ENCODE measurements around the gene FAM20C.

The FAM20C gene

GRCh38 chr7:222716-223041, 30.3 kb downstream of the FAM20C start:
- TF ChIP-seq GATA2 (IDR thresholded peaks at IDR 0.05; ENCODE audit: low read depth, low read length) (no peak), GATA3 (IDR thresholded peaks at IDR 0.05; ENCODE audit: low read depth, low read length) (no peak)

DNA sequence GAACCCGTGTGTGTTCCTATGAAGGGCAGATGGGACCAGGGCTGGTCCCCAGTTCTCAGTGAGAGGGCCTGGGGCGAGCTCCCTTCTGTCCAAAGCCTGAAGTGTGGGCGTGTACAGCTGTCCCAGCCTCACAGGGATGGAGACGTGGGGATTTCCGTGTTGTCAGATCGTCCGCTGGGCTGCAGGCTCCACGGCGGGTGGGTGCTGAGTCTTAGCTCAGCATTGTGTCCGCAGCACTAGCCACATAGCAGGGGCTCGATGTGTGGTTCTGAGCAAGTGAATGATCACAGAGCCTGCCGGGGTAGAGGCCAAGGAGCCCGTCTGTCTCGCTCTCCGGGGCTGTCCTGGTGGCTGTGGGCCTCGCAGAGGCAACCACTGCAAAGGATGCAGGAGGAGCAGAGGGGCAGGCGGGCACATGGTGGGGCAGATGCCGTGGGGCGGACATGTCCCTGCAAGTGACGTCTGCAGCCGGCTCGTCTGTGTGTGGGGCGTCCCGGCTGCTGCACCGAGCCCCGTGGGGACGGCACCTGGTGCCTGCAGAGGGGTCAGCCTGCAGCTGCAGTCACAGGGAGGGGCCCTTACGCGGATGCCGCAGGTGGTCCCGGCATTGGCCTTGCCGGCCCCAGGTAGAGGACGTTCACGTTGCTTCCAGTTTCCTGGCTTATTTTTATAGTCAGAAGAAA, 30.9 kb downstream of the FAM20C start:
- no peak for TF ChIP-seq GATA2 (IDR thresholded peaks at IDR 0.05; ENCODE audit: low read depth, low read length)
- no peak for TF ChIP-seq GATA3 (IDR thresholded peaks at IDR 0.05; ENCODE audit: low read depth, low read length)

- TF ChIP-seq GATA2 (IDR thresholded peaks at IDR 0.05; ENCODE audit: low read depth, low read length) (no peak), GATA3 (IDR thresholded peaks at IDR 0.05; ENCODE audit: low read depth, low read length) (no peak)
Measured at GRCh38 chr7:223861-224260, 31.5 kb downstream of the FAM20C start.

DNA sequence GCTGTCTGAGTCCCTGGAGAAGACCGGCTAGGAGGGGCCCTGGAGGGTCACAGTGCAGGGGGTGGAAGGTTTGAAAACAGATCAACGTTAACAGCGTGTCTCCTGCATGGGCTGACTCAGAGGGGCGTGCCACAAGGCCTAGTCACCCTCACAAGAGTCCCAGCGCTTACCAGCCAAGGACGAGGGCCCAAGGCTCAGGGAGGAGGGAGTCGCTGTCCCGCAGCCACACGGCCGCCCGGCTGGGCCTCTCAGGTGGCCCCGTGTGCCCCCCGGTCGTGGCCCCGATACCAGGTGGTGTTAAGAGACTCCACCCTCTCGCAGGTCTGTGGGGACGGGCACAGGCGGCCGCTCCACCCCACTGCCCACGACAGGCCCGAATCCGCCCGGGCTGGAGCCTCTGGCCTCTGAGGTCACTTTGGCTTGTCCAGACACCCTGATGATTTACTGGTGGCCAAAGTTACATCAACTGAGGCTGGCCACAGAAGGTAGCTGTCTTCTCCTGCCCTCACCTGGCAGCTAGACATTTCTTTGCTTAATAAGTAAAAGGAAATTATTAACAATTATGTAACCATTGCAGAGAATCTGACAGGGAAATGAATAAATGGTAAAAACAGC, 34.0 kb downstream of the FAM20C start:
- TF ChIP-seq GATA2 (IDR thresholded peaks at IDR 0.05; ENCODE audit: low read depth, low read length) (no peak), GATA3 (IDR thresholded peaks at IDR 0.05; ENCODE audit: low read depth, low read length) (no peak)

DNA sequence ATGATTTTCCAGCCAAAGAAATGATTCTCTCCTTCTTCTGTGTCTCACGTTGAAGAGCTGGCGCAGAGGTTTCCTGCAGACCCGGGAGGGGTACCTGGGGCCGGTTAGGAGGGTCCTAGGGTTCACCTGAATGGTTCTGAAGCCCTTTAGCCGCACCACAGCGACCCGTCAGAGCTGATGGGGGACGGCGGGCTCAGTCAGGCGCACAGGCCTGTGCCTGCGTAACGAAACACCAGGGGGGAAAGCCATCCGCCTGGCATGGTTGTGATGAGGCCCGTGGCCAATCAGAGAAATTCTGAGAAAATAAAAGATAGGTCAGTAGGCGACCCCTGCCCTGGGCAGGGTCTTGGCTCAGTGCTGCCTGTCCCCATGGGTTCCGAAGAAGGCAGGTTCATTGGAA, 35.6 kb downstream of the FAM20C start:
- TF ChIP-seq GATA2 (IDR thresholded peaks at IDR 0.05; ENCODE audit: low read depth, low read length) = no peak
- TF ChIP-seq GATA3 (IDR thresholded peaks at IDR 0.05; ENCODE audit: low read depth, low read length) = no peak

- no peak for TF ChIP-seq GATA2 (IDR thresholded peaks at IDR 0.05; ENCODE audit: low read depth, low read length)
- TF ChIP-seq GATA3 (IDR thresholded peaks at IDR 0.05; ENCODE audit: low read depth, low read length) = no peak
Measured at GRCh38 chr7:228610-229009, 36.2 kb downstream of the FAM20C start.

DNA sequence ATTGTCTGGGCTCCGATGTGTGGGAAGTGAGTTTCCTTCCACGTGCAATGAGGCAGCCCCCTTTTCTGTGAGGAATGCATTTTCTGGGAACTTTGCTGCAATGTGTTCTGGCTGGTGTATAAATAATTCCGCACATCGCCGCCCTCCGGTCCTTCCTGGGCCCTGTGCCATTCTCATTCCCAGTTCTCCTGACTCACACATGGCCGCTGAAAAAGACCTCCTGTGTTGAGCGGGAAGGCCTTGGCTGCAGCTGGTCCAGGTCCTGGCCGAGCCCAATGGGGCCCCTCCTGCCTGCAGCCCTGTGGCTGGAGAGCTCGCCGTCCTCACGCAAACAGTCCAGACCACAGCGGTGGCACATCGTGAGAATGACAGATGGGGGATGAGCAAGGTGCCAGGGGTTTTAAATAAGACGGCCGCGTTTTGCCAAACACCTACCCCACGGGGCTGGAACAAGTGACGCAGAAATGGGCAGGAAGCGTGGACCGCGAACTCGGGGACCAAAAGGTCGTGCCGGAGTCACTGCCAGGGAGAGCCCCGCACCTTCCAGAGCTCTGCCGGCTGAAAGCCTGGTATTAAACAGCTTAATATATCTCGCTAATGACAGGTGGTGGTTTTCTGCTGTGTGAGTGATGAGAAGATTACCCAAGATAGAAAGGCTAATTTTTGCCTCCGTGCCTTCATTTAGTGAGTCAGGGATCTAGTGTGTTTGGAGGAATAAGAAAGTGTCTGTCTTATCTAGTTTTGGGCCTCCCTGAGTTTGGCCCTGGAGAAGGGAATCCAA, 37.0 kb downstream of the FAM20C start:
- TF ChIP-seq GATA2 (IDR thresholded peaks at IDR 0.05; ENCODE audit: low read depth, low read length) (no peak), GATA3 (IDR thresholded peaks at IDR 0.05; ENCODE audit: low read depth, low read length) (no peak)

GRCh38 chr7:230274-230673, 37.9 kb downstream of the FAM20C start:
- TF ChIP-seq GATA3 (IDR thresholded peaks at IDR 0.05; ENCODE audit: low read depth, low read length) = no peak
- TF ChIP-seq GATA2 (IDR thresholded peaks at IDR 0.05; ENCODE audit: low read depth, low read length) = no peak

- TF ChIP-seq GATA3 (IDR thresholded peaks at IDR 0.05; ENCODE audit: low read depth, low read length) = no peak
- no peak for TF ChIP-seq GATA2 (IDR thresholded peaks at IDR 0.05; ENCODE audit: low read depth, low read length)
Measured at GRCh38 chr7:231030-231857, 38.9 kb downstream of the FAM20C start.

- TF ChIP-seq GATA3 (IDR thresholded peaks at IDR 0.05; ENCODE audit: low read depth, low read length) (no peak), GATA2 (IDR thresholded peaks at IDR 0.05; ENCODE audit: low read depth, low read length) (no peak)
Measured at GRCh38 chr7:231858-232246, 39.5 kb downstream of the FAM20C start.

DNA sequence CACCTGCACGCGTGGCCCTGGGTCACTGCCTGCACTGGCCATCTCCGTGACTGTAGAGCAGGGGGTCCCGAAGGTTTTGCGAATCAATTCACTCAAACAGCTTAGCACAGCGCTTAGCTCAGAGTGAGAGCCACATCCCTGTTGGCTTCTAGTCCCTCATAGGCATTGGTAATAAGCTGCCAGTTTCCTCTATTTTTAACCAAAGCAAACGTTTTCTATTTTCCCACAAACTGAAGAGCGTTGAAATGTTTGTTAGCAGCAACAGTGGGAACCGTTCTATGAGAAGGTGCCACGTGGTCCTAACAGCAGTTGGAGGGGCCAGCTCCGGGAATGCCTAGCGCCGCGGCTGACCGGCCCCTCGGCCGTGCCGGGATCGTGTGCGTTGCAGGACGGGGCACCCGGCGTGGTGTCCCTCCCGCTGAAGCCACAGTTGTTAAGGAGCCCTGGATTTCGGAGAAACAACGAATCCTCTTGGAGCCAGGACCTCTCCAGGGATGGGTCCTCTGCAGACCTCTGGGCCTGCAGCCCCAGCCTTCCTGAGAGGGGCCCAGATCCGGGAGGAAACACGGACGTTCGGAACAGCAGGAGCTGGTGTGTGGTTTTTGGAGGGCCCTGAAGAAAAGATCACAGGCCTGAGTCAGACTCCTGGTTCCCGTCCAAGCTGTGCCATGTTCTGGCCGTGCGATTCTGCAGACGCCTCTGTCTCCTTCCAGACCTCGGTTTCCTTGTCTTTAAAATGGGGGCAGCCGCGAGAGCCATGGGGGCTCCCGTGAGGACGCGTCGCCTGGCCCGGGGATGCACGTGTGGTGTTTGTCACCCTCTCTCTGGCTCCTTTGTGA, 40.3 kb downstream of the FAM20C start:
- TF ChIP-seq GATA3 (IDR thresholded peaks at IDR 0.05; ENCODE audit: low read depth, low read length) (no peak), GATA2 (IDR thresholded peaks at IDR 0.05; ENCODE audit: low read depth, low read length) (no peak)

GRCh38 chr7:233249-234035, 41.1 kb downstream of the FAM20C start:
- TF ChIP-seq GATA3 (IDR thresholded peaks at IDR 0.05; ENCODE audit: low read depth, low read length) (no peak), GATA2 (IDR thresholded peaks at IDR 0.05; ENCODE audit: low read depth, low read length) (no peak)
